GM12891 (cell line): Measurements from ENCODE around the gene BRPF1.

Source experiments
- POLR2A ChIP-seq: IDR thresholded peaks from 2 replicates; pipeline ENCODE4 v1.6.1; 2011; ENCODE audit warnings: low read depth, low read length, control low read depth
- POLR2AphosphoS5 ChIP-seq: IDR thresholded peaks from 2 replicates; pipeline ENCODE4 v1.6.1; 2011; ENCODE audit warnings: low read depth, low read length, control low read depth
- POU2F2 ChIP-seq: IDR thresholded peaks from 2 replicates; pipeline ENCODE4 v1.6.1; 2011; ENCODE audit warnings: low read depth, mild to moderate bottlenecking, control low read depth, low read length, moderate library complexity
- TAF1 ChIP-seq: IDR thresholded peaks from 2 replicates; pipeline ENCODE4 v1.6.1; 2011; ENCODE audit warnings: low read depth, low read length, control low read depth

DNA sequence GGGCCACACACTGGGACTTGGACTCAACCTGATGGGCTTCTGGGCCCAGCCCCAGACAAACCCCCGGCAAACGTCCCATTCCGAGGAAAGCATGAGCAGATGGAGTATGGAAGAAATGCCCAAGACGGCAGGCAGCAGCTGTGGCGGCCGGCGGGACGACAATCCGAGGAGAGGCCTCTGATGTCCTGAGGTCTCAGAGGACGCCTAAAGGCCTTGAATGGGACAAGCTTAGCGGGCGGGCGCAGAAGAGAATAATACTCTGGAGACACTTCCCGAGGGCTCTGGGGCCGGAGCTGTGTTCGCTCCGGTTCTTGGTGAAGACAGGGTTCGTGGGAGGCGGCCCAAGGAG is 17.7 kb downstream of the BRPF1 start:
- no peak for TF ChIP-seq POLR2AphosphoS5
- no peak for TF ChIP-seq POLR2A
- TF ChIP-seq TAF1: no peak
- no peak for TF ChIP-seq POU2F2
